ENCODE measurements around the gene AGA.

Gene AGA

DNA sequence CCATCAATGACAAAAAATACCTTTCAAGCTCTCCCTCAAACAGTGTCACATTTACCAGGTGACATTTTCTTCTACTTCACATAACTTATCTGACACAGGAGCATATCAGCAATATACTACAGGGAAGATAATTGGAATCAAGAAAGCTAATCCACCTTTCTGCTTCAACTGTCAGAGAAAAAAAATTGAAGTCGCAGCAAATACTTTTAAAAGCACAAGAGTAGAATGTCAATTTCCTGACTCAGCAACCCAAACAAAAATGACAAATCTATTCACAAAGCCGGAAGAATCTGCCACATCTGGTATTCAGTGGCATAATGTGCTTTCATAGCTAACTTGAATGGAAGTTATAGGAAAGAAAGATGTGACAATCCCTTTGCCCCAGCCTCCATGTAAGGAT, 36.7 kb downstream of the AGA start:
- no peak for TF ChIP-seq ZC3H10 (CRISPR knock-in tag; IDR thresholded peaks at IDR 0.05)
- no peak for TF ChIP-seq ISL1 (CRISPR knock-in tag; IDR thresholded peaks at IDR 0.05)
- no peak for TF ChIP-seq POU6F1 (CRISPR knock-in tag; IDR thresholded peaks at IDR 0.05; ENCODE audit: borderline replicate concordance, low read depth)
- TF ChIP-seq BACH2 (CRISPR knock-in tag; IDR thresholded peaks at IDR 0.05; ENCODE audit: borderline replicate concordance) = no peak
- no peak for TF ChIP-seq PATZ1 (CRISPR knock-in tag; IDR thresholded peaks at IDR 0.05; ENCODE audit: borderline replicate concordance)
- TF ChIP-seq RARB (CRISPR knock-in tag; IDR thresholded peaks at IDR 0.05) = no peak
- TF ChIP-seq ESRRG (CRISPR knock-in tag; IDR thresholded peaks at IDR 0.05) = no peak
- TF ChIP-seq ZNF70 (CRISPR knock-in tag; IDR thresholded peaks at IDR 0.05) = no peak
- no peak for TF ChIP-seq SNAI2 (CRISPR knock-in tag; IDR thresholded peaks at IDR 0.05)
- no peak for TF ChIP-seq OSR1 (CRISPR knock-in tag; IDR thresholded peaks at IDR 0.05)
- no peak for TF ChIP-seq ZFP3 (CRISPR knock-in tag; IDR thresholded peaks at IDR 0.05)
- TF ChIP-seq ZNF8 (CRISPR knock-in tag; IDR thresholded peaks at IDR 0.05) = no peak
- TF ChIP-seq TSHZ2 (CRISPR knock-in tag; IDR thresholded peaks at IDR 0.05) = no peak
- no peak for TF ChIP-seq PPARA (CRISPR knock-in tag; IDR thresholded peaks at IDR 0.05; ENCODE audit: borderline replicate concordance)
- TF ChIP-seq, protein P1, sequence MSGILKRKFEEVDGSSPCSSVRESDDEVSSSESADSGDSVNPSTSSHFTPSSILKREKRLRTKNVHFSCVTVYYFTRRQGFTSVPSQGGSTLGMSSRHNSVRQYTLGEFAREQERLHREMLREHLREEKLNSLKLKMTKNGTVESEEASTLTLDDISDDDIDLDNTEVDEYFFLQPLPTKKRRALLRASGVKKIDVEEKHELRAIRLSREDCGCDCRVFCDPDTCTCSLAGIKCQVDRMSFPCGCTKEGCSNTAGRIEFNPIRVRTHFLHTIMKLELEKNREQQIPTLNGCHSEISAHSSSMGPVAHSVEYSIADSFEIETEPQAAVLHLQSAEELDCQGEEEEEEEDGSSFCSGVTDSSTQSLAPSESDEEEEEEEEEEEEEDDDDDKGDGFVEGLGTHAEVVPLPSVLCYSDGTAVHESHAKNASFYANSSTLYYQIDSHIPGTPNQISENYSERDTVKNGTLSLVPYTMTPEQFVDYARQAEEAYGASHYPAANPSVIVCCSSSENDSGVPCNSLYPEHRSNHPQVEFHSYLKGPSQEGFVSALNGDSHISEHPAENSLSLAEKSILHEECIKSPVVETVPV (CRISPR knock-in tag; IDR thresholded peaks at IDR 0.05) = no peak
- no peak for TF ChIP-seq ZNF565 (CRISPR knock-in tag; conservative IDR thresholded peaks at IDR 0.05; ENCODE audit: low read depth)
- TF ChIP-seq, protein P2, sequence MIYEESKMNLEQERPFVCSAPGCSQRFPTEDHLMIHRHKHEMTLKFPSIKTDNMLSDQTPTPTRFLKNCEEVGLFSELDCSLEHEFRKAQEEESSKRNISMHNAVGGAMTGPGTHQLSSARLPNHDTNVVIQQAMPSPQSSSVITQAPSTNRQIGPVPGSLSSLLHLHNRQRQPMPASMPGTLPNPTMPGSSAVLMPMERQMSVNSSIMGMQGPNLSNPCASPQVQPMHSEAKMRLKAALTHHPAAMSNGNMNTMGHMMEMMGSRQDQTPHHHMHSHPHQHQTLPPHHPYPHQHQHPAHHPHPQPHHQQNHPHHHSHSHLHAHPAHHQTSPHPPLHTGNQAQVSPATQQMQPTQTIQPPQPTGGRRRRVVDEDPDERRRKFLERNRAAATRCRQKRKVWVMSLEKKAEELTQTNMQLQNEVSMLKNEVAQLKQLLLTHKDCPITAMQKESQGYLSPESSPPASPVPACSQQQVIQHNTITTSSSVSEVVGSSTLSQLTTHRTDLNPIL (CRISPR knock-in tag; IDR thresholded peaks at IDR 0.05; ENCODE audit: low read depth) = no peak
- no peak for TF ChIP-seq ARNTL (CRISPR knock-in tag; IDR thresholded peaks at IDR 0.05; ENCODE audit: borderline replicate concordance, low read depth)
- no peak for TF ChIP-seq TOX (CRISPR knock-in tag; IDR thresholded peaks at IDR 0.05; ENCODE audit: borderline replicate concordance)
- ATAC-seq = no peak

DNA sequence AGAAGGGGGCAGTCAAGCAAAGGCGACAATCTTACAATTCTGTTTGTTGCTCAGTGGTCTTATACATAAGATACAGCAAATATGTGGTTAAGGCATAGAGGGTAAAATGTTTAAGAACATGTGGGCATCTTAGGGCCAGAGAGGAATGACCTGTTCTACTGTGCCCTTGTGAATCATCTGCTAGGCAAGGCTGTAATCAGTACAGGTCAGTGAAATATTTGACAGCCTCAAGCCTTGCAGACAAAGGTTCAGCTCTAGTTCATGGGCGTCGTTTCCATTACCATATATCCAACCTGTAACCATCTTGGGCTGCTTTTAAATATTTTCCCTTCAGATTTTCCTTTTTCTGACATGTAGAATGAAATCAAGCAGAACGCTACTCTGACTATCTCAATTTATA, 37.3 kb downstream of the AGA start:
- no peak for ATAC-seq
- TF ChIP-seq ZFP30 (CRISPR knock-in tag; IDR thresholded peaks at IDR 0.05) = no peak
- TF ChIP-seq PATZ1 (CRISPR knock-in tag; IDR thresholded peaks at IDR 0.05; ENCODE audit: borderline replicate concordance) = no peak
- no peak for TF ChIP-seq ZNF70 (CRISPR knock-in tag; IDR thresholded peaks at IDR 0.05)
- no peak for TF ChIP-seq ZNF565 (CRISPR knock-in tag; conservative IDR thresholded peaks at IDR 0.05; ENCODE audit: low read depth)
- no peak for TF ChIP-seq TSHZ2 (CRISPR knock-in tag; IDR thresholded peaks at IDR 0.05)
- no peak for TF ChIP-seq ARNTL (CRISPR knock-in tag; IDR thresholded peaks at IDR 0.05; ENCODE audit: borderline replicate concordance, low read depth)
- no peak for TF ChIP-seq PPARA (CRISPR knock-in tag; IDR thresholded peaks at IDR 0.05; ENCODE audit: borderline replicate concordance)
- TF ChIP-seq GLIS3 (CRISPR knock-in tag; IDR thresholded peaks at IDR 0.05) = no peak
- TF ChIP-seq OSR1 (CRISPR knock-in tag; IDR thresholded peaks at IDR 0.05) = no peak
- no peak for TF ChIP-seq ISL1 (CRISPR knock-in tag; IDR thresholded peaks at IDR 0.05)
- TF ChIP-seq, protein P2 (CRISPR knock-in tag; IDR thresholded peaks at IDR 0.05; ENCODE audit: low read depth) = no peak
- no peak for TF ChIP-seq ESRRG (CRISPR knock-in tag; IDR thresholded peaks at IDR 0.05)
- no peak for TF ChIP-seq TCF4 (CRISPR knock-in tag; IDR thresholded peaks at IDR 0.05; ENCODE audit: borderline replicate concordance)
